HG03175 (cell line): Measurements from ENCODE around the gene CREBL2.
"Not testable (repeated sequence)": the region's sequence is repeated elsewhere in the genome, so short reads cannot be mapped to it uniquely, and the experiment has no call there.

ENCODE experiments used
- ATAC-seq: cut with Tn5 transposase; IDR thresholded peaks from one replicate; pipeline ENCODE4 v1.9.1; 2021; ENCODE audit warnings: mild to moderate bottlenecking, moderate library complexity; ENCODE audit not compliant: unreplicated experiment

CREBL2 gene

GRCh38 chr12:12611512-12612306 is at the start of gene CREBL2:
TSS of gene CREBL2 (plus strand) at chr12:12611876. CDS start at chr12:12612173, 297 bp downstream.
- peak; percentile 86 for ATAC-seq

DNA sequence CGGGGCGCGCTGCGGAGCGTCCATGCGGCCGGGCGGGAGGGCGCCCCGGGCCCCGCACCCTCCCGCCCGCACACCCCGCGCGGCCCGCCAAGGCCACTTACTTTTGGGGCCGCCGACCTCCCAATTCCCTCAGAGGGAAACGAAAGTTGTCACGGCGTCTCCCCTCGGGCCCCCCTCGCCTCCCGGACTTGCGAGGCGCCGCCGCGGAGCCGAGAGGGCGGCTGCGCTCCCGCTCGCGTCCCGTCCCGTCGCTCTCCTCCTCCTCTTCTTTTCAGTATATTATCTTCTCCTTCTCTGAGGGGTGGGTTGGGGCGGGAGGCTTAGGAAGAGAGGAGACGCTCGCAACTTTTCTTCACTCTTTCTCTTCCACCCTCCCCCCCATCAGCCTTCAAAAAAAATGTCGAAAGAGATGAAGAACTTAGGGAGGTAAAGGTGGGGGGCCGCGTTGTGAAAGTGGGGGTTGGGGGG is 49.6 kb upstream of the CREBL2 start:
- ATAC-seq, result no peak

- peak; percentile 72 for ATAC-seq
These were observed 49.0 kb upstream of the CREBL2 start, which contains the start of gene DUSP16 for GRCh38 chr12:12562585-12563261. TSS of gene DUSP16 (minus strand) at chr12:12562863. CDS start at chr12:12521098, 41,765 bp downstream.

DNA sequence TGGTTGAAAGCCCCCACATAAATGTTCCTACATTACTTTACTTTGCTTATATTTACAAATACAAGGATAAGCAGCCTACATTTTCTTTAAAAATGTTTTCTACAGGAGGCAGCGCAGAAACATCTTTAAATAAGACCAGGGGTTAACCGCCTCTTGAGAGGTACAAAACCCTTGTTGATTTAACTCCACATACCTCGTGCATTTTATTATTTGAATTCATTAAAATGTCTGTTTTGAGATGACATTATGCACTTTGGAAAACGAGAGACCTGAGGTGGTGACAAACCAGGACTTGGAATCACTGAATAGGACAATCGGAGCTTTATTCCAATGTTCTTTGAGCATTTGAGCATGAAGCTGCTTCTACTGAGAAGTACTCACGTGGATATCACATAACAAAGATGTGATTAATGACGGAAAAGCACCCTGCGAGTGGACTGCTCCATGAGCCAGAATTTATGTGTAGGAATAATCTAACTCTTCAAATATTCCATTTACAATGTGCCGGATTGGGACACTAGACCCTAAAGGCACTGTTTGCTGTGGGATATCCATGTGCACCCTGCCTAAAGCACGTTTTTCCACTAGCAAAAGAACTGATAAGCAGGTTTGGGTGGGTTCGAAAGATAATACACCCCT is 48.3 kb upstream of the CREBL2 start:
- no peak for ATAC-seq

- no peak for ATAC-seq
These were observed 46.8 kb upstream of the CREBL2 start for GRCh38 chr12:12564911-12565310.

- not testable (repeated sequence) for ATAC-seq
These were observed 45.7 kb upstream of the CREBL2 start for GRCh38 chr12:12565971-12566370.

GRCh38 chr12:12572659-12573058 is 39.0 kb upstream of the CREBL2 start:
- ATAC-seq, result no peak

GRCh38 chr12:12577786-12578185 is 33.9 kb upstream of the CREBL2 start:
- no peak for ATAC-seq

- ATAC-seq, result not testable (repeated sequence)
These were observed 31.0 kb upstream of the CREBL2 start for GRCh38 chr12:12580716-12581115.

DNA sequence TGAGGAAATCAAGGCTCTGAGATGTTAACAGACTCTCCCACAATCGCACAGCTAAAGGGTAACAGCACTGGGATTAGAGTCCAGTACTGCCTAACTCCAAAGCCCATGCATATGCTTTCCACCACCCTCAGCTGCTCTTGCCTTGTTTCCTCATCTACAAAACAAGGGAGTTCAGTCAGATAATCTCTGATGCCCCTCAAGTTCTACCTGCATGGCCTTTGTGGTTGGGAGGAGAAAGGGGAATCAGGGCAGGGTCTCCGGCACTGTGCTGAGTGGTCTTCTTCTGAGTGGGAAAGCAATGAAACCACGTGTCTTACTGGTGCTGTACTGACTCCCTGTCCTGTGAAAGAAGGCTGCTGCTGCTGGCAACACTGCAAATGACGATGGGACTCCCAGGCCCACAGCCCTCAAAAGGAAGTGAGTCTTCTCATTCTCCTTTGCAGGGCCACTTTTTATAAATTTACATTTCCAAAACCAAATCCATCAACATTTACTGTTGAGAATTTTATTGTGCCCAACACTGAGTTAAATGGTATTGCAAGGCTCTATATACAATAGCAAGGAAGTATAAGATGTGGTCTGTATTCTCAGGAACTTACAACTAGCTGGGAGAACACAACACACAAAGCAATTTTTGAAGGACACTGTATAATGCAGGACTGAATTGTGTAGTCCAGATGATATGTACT is 29.3 kb upstream of the CREBL2 start:
- peak; percentile 36 for ATAC-seq

DNA sequence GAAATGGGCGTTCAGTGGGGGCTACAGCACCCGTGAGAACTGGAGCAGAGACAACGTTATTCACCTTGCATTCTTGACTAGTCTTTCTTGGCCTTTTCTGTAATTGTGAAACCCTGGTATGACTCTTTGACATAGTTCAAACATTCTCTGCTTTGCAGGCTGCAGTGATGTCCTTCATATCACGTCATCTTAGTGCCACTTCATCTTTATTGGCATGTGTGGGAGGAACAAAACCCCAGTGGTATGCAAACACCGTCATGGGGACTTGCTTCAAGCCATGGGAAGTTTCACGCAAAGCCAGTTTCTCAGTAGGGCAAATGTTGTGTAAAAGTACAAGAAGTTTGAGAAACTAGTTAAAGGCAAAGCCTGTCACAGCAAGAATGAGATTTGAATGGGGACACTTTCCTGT is 28.8 kb upstream of the CREBL2 start:
- ATAC-seq, result peak; percentile 93

DNA sequence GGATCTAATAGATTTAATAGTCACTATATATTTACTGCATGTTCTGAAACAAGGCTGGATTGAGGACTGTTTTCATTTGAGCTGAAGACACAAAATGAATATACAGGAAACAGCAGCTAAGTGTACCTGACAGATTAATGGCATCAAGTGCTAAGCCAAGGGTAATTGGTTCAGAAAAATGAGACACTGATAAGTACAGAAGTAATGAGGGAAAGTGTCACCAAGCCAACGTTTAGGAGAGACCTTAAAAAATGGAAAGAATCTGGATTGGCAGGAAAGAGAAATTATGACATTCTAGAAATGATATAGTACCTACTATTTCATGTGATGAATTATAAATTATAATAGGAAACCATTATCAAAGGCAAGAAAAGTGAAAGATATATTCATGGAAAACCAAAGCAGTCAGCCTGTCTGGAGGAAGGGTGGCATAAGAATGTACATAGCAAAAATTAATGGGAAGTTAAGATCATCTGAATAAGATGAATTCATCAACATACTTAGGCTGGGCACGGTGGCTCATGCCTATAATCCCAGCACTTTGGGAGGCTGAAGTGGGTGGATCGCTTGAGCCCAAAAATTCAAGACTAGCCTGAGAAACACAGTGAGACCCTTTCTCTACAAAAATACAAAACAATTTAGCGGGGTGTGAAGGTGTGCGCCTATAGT is 28.0 kb upstream of the CREBL2 start:
- ATAC-seq, result no peak

- no peak for ATAC-seq
These were observed 26.4 kb upstream of the CREBL2 start for GRCh38 chr12:12585115-12585863.

GRCh38 chr12:12586879-12587675 is 24.6 kb upstream of the CREBL2 start:
- no peak for ATAC-seq

GRCh38 chr12:12587878-12588277 is 23.8 kb upstream of the CREBL2 start:
- no peak for ATAC-seq

DNA sequence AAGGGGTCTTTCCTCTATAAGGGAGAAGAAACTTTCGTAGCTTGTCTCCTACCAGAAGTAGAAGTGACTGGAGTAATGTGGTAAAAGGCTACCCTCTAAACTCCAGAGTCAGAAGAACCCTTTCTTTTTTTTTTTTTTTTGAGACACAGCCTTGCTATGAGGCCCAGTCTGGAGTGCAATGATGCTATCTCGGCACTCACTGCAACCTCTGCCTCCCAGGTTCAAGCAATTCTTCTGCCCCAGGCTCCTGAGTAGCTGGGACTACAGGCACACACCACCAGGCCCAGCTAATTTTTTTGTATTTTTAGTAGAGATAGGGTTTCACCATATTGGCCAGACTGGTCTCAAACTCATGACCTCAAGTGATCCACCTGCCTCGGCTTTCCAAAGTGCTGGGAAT is 23.2 kb upstream of the CREBL2 start:
- ATAC-seq, result not testable (repeated sequence)

DNA sequence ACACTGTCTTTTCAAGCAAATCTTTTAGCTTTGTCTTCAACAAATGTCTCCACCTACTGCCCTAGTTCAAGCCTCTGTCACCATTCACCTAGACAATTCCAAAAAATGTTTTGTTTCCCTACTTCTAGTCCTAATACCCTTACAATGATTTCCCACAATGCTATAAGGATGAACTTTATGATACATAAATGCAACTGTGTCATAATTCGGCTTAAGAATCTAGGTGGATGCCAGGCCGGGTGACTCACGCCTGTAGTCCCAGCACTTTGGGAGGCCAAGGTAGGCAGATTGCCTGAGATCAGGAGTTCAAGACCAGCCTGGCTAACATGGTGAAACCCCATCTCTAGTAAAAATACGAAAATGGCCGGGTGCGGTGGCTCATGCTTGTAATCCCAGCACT is 20.7 kb upstream of the CREBL2 start:
- no peak for ATAC-seq

DNA sequence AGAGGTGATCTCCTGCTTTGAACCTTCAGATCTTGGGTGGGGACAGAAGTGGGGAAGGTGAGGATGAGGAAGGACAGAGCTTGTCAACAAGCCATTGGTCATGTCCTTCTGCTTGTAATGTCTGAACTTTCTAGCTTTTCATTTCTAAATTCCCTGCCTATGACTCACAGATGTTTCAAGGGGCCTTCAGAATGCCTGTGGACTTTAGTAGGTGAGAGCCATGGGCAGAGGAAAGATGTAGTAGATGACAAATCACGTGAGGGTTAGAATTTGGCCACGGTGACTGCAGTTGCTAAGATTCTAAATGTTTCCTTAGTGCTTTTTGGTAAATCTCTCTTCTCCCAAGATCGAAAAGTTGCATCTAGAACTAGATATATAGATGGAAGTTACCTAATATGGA is 18.7 kb upstream of the CREBL2 start:
- ATAC-seq, result no peak

DNA sequence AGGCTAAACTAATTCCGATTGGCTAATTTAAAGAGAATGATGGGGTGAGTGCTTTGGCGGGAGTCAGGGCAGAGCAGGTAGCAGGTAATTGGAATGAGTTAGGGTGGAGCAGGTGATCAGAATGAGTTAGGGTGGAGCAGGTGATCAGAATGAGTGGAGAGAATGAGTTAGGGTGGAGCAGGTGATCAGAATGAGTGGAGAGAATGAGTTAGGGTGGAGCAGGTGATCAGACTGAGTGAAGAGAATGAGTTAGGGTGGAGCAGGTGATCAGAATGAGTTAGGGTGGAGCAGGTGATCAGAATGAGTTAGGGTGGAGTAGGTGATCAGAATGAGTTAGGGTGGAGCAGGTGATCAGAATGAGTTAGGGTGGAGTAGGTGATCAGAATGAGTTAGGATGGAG is 15.7 kb upstream of the CREBL2 start:
- not testable (repeated sequence) for ATAC-seq
